B cell (primary cell): ENCODE results near the gene DCST2. TPM values are rescaled to one million over a fixed set of nuclear protein-coding genes. Genes with fewer than 3 reads are reported as not detected.

ENCODE experiments used
- ATAC-seq: fragments of 200-7000 bp; cut with Tn5 transposase; one replicate; pipeline ENCODE4 v1.10.0; 2021; ENCODE audit warnings: low read depth, mild to moderate bottlenecking, moderate number of reproducible peaks, moderate library complexity
- CTCF ChIA-PET: fragments of 350-600 bp; sonication (Branson Sonifier 250); formaldehyde crosslinking; loops from one replicate; lab custom pipeline; 2021; ENCODE audit warnings: antibody characterized with exemption, inconsistent platforms; lab: Charles Lee
- POLR2A ChIA-PET: fragments of 350-600 bp; sonication (Branson Sonifier 250); formaldehyde crosslinking; loops from one replicate; lab custom pipeline; 2021; ENCODE audit warnings: antibody characterized with exemption; lab: Charles Lee
- DNase-seq: peaks from one replicate; pipeline ENCODE4 v3.0.0; 2013
- H2AFZ ChIP-seq: 2 replicates; pipeline ENCODE4 v1.6.1; 2012; ENCODE audit warnings: mild to moderate bottlenecking, low read depth, low read length; ENCODE audit not compliant: insufficient read depth, poor library complexity, severe bottlenecking
- H3K27ac ChIP-seq, 2 donors: 1 replicate in 1 of 2; 2 replicates in 1 of 2; pipeline ENCODE4 v1.5.1; 2012 to 2013; ENCODE audit warnings: low read length in 2 of 2, mild to moderate bottlenecking in 2 of 2, moderate library complexity in 1 of 2
- H3K27me3 ChIP-seq, 4 experiments: fragments of 200-600 bp in 1 of 4; sonication (generic) in 1 of 4; replicated peaks in 1 of 4; 1 replicate in 2 of 4; 2 replicates in 2 of 4; pipeline versions ENCODE4 v1.6.1 to v1.7.0; 2013 to 2016; ENCODE audit warnings: low read length in 3 of 4, mild to moderate bottlenecking in 2 of 4, mixed read lengths in 1 of 4, moderate library complexity in 1 of 4; ENCODE audit not compliant: insufficient read depth in 4 of 4, control insufficient read depth in 3 of 4; ENCODE audit errors: control extremely low read depth in 1 of 4
- H3K36me3 ChIP-seq, 2 experiments: replicated peaks in 1 of 2; 1 replicate in 1 of 2; 2 replicates in 1 of 2; pipeline versions ENCODE4 v1.6.1 to v1.7.1; 2013; ENCODE audit warnings: low read length in 1 of 2; ENCODE audit not compliant: insufficient read depth in 2 of 2, control insufficient read depth in 1 of 2; ENCODE audit errors: control extremely low read depth in 1 of 2, extremely low read depth in 1 of 2
- H3K4me1 ChIP-seq, 2 donors: fragments of 200-600 bp in 1 of 2; sonication (generic) in 1 of 2; 1 replicate in 1 of 2; 2 replicates in 1 of 2; pipeline versions ENCODE4 v1.5.1 to v1.6.1; 2013 to 2017; ENCODE audit warnings: low read length in 2 of 2; ENCODE audit not compliant: control insufficient read depth in 2 of 2, insufficient read depth in 2 of 2
- H3K4me2 ChIP-seq: replicated peaks from 2 replicates; pipeline ENCODE3; 2012; ENCODE audit warnings: mild to moderate bottlenecking, low read depth, low read length; ENCODE audit not compliant: poor library complexity, severe bottlenecking
- H3K4me3 ChIP-seq, 5 experiments: fragments of 200-600 bp in 1 of 5; sonication (generic) in 1 of 5; 1 replicate in 3 of 5; 2 replicates in 2 of 5; pipeline versions ENCODE4 v1.5.1 to v1.7.0; 2011 to 2016; ENCODE audit warnings: low read length in 4 of 5, mild to moderate bottlenecking in 4 of 5, low read depth in 2 of 5, control low read depth in 1 of 5, moderate library complexity in 1 of 5; ENCODE audit not compliant: insufficient read depth in 1 of 5; ENCODE audit errors: control extremely low read depth in 1 of 5, extremely low read depth in 1 of 5
- H3K79me2 ChIP-seq: fragments of 200-600 bp; sonication (generic); one replicate; pipeline ENCODE4 v1.6.0; 2016; ENCODE audit warnings: low read length; ENCODE audit not compliant: control insufficient read depth, insufficient read depth
- H3K9ac ChIP-seq: fragments of 200-600 bp; sonication (generic); 2 replicates; pipeline ENCODE4 v1.6.1; 2017; ENCODE audit warnings: mild to moderate bottlenecking, low read length, moderate library complexity
- H3K9me3 ChIP-seq, 3 donors: one replicate each; pipeline versions ENCODE4 v1.6.1 to v1.7.1; 2013; ENCODE audit warnings: low read length in 2 of 3; ENCODE audit not compliant: control insufficient read depth in 2 of 3, insufficient read depth in 1 of 3; ENCODE audit errors: control extremely low read depth in 1 of 3
- H4K20me1 ChIP-seq: 2 replicates; pipeline ENCODE4 v1.6.0; 2012; ENCODE audit warnings: mild to moderate bottlenecking, low read length; ENCODE audit not compliant: insufficient read depth, control insufficient read depth, poor library complexity, severe bottlenecking
- H3K27ac Mint-ChIP-seq: one replicate; pipeline ENCODE4 v1.8.0; 2021; ENCODE audit warnings: mixed read lengths
- H3K27me3 Mint-ChIP-seq: one replicate; pipeline ENCODE4 v1.8.0; 2021; ENCODE audit warnings: mixed read lengths
- H3K4me1 Mint-ChIP-seq: one replicate; pipeline ENCODE4 v1.8.0; 2021; ENCODE audit warnings: mixed read lengths
- H3K4me3 Mint-ChIP-seq: one replicate; pipeline ENCODE4 v1.8.0; 2021; ENCODE audit warnings: mixed read lengths
- H3K9me3 Mint-ChIP-seq: one replicate; pipeline ENCODE4 v1.8.0; 2022; ENCODE audit warnings: mixed read lengths; ENCODE audit not compliant: insufficient read depth
- CTCF ChIP-seq: fragments of 200-600 bp; IDR thresholded peaks from one replicate; pipeline ENCODE4 v1.8.0; 2022; ENCODE audit warnings: antibody characterized with exemption, mild to moderate bottlenecking
- EZH2 ChIP-seq: IDR thresholded peaks from 2 replicates; pipeline ENCODE4 v1.6.1; 2012; ENCODE audit warnings: borderline replicate concordance, low read depth, mild to moderate bottlenecking, moderate library complexity, low read length; ENCODE audit not compliant: insufficient read depth, poor library complexity, severe bottlenecking
- WGBS: methylation state at CpG from one replicate; pipeline ENCODE4 v1.1.5; 2013; ENCODE audit warnings: missing lambda C conversion rate; ENCODE audit not compliant: insufficient coverage; 5-methylcytosine and 5-hydroxymethylcytosine counted together
- intact Hi-C: fragments of 100-400 bp; cut with micrococcal nuclease; formaldehyde crosslinking; loops from one replicate; pipeline ENCODE4 v1.10.0; 2022
- polyA plus RNA-seq: library from polyadenylated mRNA; depleted of rRNA; stranded (reverse); fragments of >200 nt; gene quantifications from 2 replicates; pipeline ENCODE4 v1.2.3, GENCODE V29; 2012
- total RNA-seq, 2 donors: library from RNA; stranded (reverse); fragments of 120-200 nt in 1 of 2; gene quantifications; 1 replicate in 1 of 2; 2 replicates in 1 of 2; pipeline versions ENCODE4 v1.2.3 to v1.2.4, GENCODE V29; 2013 to 2022

Gene DCST2
- total and polyA plus RNA-seq, 2 donors (not counting 1 experiment from before 2014, with no cell fraction given): 0.89 to 5.4 TPM

GRCh38 chr1:154992721-154993571, 40.6 kb downstream of the DCST2 start:
- Histone ChIP-seq H3K4me3 (no peak overlapping the region), H4K20me1 (peaks cover 26% of the 10 kb centered on the region), H3K27ac (no peak overlapping the region), H2AFZ (no peak overlapping the region), H3K79me2 (peaks cover 22% of the 10 kb centered on the region), H3K9ac (no peak overlapping the region), H3K9me3 (no peaks in the 10 kb centered on the region), H3K36me3 (peaks cover 0 to 36% of the 10 kb centered on the region in 2 experiments), H3K4me1 (peaks cover 0 to 2% of the 10 kb centered on the region in 2 donors), H3K27me3 (no peaks in the 10 kb centered on the region), H3K4me2 (no peak overlapping the region)
- TF ChIP-seq EZH2 (no peak), CTCF (no peak)
- ChIA-PET POLR2A (interaction anchor here (0.7 kb wide), 3 partner anchors 31 to 731 kb away, joined by 3 to 5 read pairs (median 5); partner anchors contain the start of gene PYGO2), CTCF (interaction anchor here (0.9 to 18.4 kb wide), 4 partner anchors 14 to 67 kb away, joined by 3 to 295 read pairs (median 6); no protein-coding TSS in a partner anchor)
- DNase-seq (no peak), ATAC-seq (no peak)
- no peak overlapping the region for H3K4me3 Mint-ChIP-seq
- intact Hi-C loops: no loop called here
- 74% methylated on average over 3 of the region's 14 CpGs for WGBS
- H3K27me3 Mint-ChIP-seq: no peaks in the 10 kb centered on the region
- peaks cover 20% of the 10 kb centered on the region for H3K4me1 Mint-ChIP-seq
- no peaks in the 10 kb centered on the region for H3K9me3 Mint-ChIP-seq
- H3K27ac Mint-ChIP-seq: no peak overlapping the region

GRCh38 chr1:154990276-154990675, 43.3 kb downstream of the DCST2 start:
- Histone ChIP-seq H3K36me3 (peaks cover 0 to 47% of the 10 kb centered on the region in 2 experiments), H4K20me1 (peaks cover 35% of the 10 kb centered on the region), H3K4me2 (no peak overlapping the region), H2AFZ (no peak overlapping the region), H3K9ac (no peak overlapping the region), H3K4me1 (peaks cover 0 to 2% of the 10 kb centered on the region in 2 donors), H3K27me3 (no peaks in the 10 kb centered on the region), H3K4me3 (no peak overlapping the region), H3K9me3 (no peaks in the 10 kb centered on the region), H3K27ac (no peak overlapping the region), H3K79me2 (peaks cover 44% of the 10 kb centered on the region)
- CTCF ChIA-PET: interaction anchor here (0.5 to 1.1 kb wide), 2 partner anchors 9 to 779 kb away, joined by 3 to 4 read pairs; no protein-coding TSS in a partner anchor
- Mint-ChIP-seq H3K27me3 (no peaks in the 10 kb centered on the region), H3K27ac (no peak overlapping the region), H3K9me3 (no peaks in the 10 kb centered on the region), H3K4me3 (no peak overlapping the region), H3K4me1 (peaks cover 19% of the 10 kb centered on the region)
- ATAC-seq: no peak
- WGBS: 94% methylated on average over 6 of the region's 8 CpGs
- TF ChIP-seq EZH2 (no peak), CTCF (no peak)
- intact Hi-C loops: no loop called here
- POLR2A ChIA-PET: no interaction called here
- DNase-seq: no peak
